GM19351 (cell line): ENCODE data around the gene YOD1.

Experiments
- ATAC-seq: cut with Tn5 transposase; IDR thresholded peaks from one replicate; pipeline ENCODE4 v1.9.1; 2021; ENCODE audit warnings: mild to moderate bottlenecking, moderate library complexity; ENCODE audit not compliant: unreplicated experiment

Gene YOD1

DNA sequence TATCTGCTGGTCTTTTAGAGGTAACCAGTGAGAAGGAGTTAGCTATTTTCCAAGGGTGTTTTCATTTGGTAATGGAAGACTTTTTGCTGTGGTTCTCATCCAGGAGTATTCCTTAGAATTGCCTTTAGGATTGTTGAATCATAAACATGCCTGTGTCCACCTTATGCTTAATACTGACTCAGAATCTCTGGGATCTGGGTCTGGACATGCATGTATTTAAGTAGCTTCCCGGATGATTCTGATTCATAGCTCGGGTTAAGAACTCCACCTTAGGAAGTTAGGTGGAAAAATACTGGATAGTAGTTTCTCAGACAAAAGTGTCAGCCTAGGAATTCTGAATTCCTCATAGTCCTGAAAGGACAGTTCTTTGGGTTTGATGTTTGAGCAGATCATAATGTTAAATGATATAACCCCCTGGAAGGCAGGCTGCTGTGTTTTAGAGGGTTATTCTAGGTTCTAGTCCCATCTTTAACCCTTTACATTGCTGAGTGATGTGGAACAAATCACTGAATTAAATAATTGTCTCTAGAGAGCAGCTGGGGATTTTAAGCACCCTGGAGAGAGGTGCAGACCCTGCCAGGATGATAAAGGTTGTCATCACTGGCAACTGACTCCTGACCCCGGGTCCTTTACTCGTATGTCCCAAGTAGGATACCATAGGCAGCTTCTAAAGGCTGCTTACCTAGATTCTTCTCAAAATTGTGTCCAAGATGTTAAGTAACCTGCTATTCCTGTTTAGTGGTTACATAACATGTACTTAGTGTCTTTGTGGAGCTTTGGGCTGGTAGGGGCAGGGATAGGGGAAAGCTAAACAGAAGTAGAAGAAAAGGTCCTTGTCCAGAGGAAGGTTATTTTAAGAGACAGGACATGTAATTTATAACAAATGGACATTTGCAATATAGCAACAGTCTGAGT is 23.2 kb upstream of the YOD1 start:
- no peak for ATAC-seq

DNA sequence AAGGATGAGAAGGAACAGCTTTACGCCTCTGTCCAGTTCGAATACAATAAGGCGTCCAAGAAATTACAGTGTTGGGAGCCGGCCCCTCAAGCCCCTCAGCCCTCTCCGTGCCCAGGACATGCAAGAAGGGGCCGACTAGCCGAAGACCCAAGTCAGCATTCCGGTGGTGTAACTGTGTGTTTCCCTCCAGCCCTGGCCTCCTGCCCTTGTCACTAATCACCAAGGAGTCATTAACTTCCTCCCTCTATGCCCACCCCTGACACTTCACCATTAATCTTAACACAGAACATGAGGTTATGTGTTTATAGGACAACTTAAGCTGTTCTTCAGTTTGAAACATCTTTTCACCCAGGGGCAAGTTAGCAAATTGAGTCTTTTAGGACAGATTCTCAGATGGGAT is 21.2 kb upstream of the YOD1 start:
- ATAC-seq, result no peak

DNA sequence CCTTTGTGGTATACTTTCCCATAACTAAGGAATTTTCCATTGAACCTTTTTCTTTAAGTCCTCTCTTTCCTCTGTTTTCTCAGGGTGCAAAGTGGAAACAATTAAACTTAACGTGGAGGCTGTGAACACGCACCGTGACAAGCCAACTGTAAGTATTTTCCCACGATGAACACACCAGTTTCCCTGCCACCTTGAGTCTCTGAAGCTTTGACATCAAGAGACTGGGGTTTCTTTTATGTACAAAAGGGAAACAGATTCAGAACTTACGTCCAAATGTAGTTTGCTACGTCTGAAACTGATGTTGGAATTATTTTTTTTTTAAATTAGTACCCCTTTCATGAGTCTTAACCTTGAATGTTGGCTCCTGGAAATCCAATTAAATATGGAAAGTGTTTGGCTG is 20.4 kb upstream of the YOD1 start:
- no peak for ATAC-seq

DNA sequence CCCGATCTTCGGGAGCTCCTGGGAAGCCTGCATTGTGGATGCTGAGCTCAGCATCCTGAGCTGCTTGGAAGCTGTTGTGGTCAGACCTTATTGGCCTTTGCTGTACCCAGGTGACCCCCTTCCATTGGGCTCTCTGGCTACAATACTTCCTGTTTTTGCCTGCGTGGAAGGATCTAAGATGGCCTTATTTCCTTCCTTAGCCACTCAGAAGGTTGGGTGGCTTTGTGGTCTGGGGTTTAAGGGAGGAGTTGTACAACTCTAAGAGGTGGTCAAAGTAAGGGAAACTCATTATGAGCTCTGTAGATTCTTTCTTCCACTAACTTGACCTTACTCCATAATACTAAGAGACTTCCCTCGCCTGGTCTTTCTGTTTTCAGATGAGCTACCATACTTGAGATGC is 19.8 kb upstream of the YOD1 start:
- ATAC-seq, result no peak

DNA sequence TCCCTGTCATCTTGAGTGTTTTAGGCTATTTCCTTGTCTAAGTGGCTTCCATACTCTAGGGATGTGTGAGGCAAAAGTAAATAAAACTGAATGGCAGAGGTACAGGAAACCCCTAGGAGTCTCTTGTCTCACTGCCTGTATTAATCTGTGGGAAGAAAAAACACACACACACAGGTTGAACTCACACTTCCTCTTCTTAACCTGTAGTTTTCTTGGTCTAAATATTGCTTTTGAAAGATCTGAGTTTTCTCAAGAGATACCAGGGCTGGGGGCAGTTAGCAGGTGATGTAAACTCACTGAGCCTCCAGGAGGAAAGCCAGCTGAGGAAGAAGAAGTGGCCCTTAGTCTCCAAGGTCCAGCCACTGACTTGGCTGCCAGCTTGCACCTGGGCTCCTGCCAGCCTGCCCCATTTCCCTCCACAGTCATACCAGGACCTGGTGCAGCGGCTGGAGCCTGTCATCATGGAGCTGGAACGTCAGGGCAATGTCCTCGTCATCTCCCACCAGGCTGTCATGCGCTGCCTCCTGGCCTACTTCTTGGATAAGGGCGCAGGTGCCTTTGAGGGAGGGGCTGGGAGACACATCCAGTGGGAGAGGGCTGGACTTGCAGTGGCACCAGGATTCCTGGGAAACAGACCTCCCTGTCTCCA is 19.0 kb upstream of the YOD1 start:
- ATAC-seq, result no peak

DNA sequence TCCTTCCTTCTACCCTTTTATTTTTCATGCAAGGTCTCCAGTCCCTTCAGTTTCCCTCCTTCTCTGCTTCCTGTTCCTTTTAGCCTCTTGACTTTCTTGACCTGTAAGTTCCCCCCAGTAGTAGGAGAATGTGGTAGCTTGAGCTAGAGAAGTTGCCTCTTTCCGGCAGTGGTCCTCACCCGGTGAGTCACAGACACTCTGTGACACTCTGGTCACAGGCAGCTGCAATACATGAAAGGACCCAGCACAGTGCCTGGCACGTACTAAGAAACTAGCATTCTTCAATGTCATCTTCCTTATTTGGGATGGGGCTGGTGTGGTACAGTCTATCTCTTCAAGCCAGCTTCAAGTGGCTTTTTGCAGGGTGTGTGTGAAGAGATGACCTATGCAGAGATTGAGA is 18.1 kb upstream of the YOD1 start:
- ATAC-seq, result no peak

DNA sequence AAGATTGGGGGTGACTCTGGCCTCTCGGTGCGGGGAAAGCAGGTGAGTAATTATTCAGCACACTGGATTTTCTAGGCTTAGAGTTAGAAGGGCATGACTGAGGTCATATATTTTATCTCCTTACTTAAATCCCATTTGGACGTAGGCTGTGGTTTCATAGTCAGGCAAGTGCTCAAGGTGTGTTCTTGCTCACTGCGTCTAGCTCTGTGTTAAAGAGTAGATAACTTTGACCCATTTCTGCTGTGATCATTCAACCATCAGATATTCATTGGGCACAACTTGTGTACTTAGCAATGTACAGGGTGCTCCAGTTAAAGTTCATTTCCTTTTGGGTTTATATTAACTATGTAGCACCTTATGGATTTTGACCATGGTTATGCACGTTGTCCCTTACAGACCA is 16.7 kb upstream of the YOD1 start:
- no peak for ATAC-seq

DNA sequence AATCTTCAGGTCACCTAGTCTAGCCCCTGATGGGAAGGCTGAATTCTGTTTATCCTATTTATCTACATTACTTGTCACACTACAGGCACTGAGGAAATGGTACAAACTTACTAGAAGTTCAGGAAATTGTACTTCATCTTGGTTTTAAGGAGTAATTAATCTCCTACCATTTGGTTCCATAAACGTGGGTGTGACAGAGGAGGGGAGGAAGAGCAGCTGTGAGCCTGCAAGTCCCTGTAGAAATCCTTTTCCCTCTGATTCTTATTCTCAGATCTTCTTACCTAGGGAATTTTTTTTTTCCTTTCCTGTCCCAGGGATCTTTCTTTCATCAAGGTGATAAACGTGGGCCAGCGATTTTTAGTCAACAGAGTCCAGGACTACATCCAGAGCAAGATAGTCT is 16.2 kb upstream of the YOD1 start:
- no peak for ATAC-seq

DNA sequence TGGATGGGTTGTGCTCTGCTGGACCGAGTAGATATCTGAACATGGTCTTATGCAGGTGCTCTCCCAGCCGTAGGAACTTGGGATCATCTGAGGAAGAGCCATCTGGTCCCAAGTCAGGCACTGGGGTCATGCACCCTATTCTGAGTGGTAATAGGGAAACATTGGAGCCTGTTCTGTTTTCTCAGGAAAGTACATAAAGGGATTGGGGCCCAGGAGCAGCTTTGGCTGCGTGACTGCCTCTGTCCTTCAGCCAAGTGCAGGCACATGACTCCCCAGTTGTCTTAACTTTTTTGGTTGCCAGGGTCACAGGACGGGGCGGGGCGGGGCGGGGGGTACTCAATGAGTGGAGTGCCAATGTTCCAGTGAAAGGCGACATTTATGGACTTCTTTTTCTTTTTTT is 13.6 kb upstream of the YOD1 start:
- no peak for ATAC-seq

DNA sequence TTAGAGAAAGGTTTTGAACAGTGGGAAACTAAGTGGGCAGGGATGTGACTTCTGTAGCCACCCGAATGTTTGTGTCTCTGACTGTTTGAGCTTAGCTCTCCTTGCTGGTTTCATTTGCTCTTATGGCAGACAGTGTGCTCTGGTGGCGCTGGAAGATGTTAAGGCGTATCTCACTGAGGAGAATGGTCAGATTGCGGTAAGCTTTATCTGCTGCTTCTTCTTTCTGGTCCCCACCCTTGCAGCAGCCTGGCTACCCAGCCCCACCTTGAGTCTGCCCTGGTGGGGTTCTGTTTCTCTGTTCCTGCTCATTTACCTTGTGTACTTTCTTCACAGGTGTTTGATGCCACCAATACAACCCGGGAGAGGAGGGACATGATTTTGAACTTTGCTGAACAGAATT is 12.0 kb upstream of the YOD1 start:
- ATAC-seq, result no peak

DNA sequence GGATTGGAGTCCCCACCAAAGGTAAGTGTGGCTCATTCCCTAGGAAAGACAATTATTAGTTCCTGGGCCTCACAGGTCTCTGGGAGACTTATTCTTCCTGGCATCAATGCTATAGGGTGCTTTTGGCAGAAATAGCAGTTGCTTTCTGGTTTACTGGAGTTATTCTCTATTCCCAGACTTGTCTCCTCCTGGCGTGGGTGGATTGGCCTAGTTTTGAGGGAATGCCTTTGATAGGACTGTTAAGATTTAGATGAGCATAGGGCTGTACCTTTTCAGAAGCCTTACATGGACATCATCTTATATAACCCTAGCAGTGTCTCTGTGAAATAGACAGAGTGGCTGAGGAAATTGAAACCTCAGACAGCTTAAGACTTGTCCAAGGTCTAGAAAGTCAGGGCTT is 11.1 kb upstream of the YOD1 start:
- ATAC-seq, result no peak

DNA sequence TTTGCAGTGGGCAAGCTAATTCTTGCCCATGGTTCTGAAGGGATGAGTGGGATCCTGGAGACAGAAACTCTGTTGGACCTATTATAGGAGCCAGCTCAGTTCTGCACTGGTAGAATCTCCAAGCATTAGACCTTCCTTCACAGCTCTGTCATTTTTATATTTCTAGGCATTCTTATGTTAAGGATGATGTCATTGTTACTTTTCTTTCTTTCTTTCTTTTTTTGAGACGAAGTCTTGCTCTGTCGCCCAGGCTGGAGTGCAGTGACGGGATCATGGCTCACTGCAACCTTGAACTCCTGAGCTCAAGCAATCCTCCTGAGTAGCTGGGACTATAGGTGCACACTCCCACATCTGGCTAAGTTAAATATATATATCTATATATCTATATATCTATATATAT is 9.6 kb upstream of the YOD1 start:
- ATAC-seq, result no peak

DNA sequence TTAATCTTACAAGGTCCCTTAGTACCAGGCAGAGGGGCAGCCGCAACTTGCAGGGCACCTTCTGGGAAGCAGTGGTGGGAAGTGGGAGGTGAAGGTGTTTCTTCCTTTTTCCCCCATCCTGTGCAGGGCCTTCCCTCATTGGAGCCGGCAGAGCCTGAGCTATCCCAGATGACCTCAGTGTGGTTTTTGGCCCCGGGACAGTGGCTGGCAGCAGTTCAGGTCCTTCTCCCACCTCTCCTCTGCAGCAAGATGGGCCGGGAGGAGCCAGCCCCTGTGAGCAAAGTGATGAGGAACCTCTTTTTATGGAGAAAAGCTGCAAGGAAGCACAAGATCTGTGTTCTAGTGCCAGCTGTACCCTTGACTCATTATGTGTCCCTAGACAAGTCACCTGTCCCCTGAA is 8.9 kb upstream of the YOD1 start:
- ATAC-seq, result no peak

DNA sequence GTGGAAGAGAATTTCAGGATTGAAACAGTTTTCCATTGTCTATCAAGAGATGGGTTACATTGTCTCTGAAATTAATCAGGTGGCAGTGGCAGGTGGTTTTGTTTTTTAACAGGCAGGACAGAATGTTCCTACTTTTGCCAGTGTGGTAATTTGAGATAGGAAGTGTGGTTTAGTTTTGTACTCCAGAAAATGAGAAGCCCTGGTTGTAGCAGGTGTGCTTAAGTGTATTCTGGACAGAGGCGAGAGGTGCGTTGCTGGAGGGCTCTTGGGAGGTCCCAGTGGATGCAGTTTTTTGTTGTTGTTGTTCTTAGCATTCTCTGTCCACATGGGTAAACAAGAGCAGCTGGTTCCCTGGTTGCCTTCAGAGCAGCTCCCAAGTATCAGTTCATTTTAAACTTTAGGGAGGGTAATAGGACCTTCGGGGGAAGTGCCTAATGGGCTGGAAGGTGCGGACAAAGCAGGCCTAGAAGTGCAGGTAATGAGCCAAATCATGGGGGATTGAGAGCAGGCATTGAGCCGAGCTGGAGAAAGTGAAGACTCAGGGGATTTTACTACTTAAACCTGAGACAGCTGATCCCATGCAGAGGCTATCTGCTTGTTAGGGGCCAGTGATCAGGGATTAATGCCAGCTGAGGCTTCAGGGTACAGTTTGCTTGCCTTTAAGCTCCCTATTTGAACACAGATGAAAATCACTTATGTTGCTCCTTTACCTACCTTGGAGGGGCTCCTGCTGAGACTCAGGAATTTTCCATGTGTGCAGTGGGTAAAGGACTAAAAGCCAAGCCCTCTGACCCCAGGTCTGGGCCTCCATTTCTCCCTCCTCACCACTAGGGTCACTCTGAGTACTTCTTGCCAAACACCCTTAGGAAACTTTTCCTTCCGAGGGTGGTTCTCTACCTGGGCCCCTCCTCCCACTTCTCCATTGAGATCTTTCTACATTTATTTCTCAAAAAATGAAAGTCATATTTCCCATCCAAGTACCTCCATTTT is 8.2 kb upstream of the YOD1 start:
- no peak for ATAC-seq

DNA sequence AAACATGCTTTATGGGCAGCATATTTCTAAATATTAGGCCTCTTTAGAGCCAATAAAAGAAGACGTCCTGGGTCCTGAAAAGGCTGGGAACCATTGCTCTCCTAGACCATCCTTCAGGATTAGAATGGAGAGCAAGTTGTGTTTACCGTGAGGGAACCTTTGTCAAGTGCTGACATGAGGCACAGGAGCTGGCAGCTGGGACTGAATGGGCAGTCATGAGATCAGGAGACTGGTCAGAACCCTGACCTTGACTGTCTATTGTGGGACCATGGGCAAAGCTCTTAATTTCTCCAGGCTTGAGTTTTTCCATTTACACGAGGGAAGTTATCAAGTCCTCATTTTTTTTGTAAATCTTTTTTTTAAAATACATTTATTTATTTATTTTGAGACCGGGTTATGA is 7.2 kb upstream of the YOD1 start:
- ATAC-seq, result no peak

DNA sequence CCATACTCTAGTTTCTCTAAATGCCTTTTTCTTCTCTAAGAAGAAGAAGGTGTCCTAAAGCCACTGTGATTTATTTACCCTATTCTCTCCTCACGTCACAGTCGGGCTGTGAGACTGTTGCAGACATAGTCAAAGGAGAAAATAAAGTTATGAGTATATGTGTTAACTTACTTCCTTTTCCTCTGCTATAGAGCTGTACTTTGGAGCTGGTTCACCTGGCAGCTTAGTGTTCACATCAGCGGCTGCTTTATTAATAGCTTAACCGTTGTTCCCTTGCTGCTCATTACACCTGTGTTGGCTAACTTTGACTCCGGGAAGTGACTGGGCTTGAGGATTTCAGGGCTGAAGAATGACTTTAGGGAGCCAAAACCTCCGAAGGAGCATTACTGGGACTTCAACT is 5.7 kb upstream of the YOD1 start:
- no peak for ATAC-seq

DNA sequence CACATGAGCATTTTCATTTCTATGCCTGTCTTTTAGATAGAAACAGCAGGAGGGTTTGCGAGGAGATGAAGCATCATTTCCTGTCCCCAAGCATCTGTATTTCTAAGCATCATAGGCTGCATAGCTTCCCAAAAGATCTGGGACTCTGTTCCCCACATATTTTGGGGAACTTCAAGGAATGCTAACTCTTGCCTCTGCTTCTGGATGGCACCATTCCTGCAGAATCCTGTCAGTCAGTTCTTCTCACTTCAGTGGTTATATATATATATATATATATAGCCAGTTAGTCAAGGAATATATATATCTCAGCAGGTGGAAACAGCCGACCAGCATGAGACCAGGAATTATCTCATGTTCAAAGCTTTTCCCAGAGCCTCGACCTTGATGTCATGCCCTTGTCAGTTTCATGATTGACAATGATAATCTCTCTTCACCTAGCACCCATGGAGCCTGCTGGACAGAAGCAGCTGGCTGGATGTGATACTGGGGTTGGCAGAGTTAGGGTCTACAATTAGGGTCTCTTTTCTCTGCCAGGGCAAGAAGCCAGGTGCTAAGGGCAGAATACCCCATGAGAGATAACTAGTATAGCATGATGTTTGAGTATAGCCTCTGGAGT is 4.5 kb upstream of the YOD1 start:
- no peak for ATAC-seq

DNA sequence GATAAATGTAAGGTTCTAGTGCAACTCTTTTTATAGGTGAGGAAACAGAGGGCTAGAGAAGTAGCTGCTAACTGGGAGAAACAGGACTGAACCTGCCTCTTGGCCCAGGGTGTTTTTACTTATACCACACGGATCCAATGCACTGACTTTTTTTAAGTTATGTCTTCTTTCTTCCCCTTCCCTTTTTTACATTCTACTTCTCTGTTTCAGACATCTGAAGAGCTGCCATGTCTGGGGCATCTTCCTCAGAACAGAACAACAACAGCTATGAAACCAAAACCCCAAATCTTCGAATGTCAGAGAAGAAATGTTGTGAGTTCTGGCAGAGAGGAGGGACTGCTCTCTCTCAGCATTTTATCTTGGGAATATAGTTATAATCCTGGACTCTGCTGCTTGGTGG is 3.5 kb upstream of the YOD1 start:
- ATAC-seq, result no peak

DNA sequence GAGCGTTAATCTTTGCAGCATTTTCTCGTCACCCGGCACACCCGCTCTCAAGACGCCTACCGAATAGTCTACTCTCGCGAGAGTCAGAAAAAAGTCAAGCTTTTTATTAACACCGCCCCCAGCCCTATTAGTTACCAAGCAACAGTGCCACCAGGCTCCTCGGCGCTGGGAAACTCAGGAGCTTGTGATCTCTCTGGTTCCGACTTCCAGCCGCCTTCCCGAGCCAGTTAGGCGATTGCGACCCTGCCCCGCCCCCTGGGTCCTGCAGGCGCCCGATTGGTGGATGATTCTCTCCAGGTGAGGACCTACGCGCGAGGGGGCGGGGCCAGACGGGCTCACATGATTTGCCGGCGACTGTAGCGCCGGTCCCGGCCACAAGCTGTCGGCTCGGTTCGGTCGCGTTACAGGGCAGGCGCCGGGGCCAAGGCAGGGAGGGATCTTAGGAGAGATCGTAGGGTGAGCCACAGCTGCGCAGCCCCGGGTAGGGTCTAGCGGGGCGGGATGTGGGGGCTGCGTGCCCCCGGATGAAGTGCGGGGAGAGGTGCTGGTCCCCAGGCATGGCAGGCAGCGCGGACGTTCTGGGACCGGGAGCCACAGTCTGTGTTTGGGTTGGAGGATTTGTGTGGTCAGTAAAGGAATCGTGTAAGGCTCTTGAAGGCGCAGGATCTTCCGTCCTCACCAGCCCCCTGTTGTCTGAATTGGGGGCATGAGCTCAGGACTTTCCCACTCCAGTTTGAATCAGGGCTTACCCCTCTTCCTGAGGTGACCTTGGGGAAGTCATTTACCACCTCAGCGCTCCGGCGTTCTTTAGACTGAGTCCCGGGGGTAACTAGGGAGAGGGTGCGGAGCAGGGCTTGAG is 2.1 kb upstream of the YOD1 start, which contains the start of gene PFKFB2:
Gene PFKFB2, plus strand, starts transcription at position 365 of the 859 bp plus-strand sequence. CDS start 1,443 bp downstream, outside the sequence.
- peak; percentile 81 for ATAC-seq
